HG03520 (cell line): Measurements from ENCODE around the gene CHPF2.

Source experiments
- ATAC-seq: cut with Tn5 transposase; IDR thresholded peaks from one replicate; pipeline ENCODE4 v1.9.1; 2021; ENCODE audit warnings: mild to moderate bottlenecking, moderate library complexity; ENCODE audit not compliant: unreplicated experiment

Gene CHPF2

DNA sequence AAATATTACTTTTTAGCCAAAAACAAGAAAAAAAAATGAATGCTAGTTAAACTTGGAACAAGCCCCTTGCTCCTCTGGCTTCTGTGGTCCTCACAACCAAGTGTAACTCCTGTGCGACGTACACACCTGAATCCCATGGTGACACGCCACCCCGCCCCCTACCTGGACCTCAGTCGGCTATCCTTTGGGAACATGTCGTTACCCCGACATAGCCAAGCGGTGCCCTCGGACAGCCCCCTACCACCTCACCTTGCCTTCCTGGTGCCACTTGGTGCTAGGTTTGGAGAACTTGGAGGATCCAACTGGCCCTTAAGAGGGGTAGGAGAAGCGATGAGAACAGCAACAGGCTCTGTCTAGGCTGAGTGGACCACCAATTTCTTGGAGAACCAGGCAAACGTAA lies 28.2 kb downstream of the CHPF2 start:
- ATAC-seq, result no peak

DNA sequence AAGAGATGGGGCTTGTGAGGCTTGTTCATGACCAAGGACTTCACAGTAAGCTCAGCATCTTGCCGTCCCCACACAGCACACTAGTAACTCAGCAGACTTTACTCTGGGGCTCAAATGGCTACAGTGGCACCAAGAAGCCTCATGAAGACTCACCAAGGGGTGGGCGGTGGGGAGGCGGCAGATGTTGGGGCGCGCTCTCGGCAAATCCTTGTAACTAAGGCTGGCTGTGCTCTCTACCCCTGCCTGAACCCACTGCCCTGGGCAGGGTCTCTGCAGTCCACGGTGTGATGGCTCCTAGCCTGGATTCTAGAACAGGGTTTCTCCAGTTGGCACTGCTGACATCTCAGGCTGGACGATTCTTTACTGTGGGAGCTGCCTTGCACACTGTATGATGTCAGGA lies 28.6 kb downstream of the CHPF2 start:
- ATAC-seq, result no peak

DNA sequence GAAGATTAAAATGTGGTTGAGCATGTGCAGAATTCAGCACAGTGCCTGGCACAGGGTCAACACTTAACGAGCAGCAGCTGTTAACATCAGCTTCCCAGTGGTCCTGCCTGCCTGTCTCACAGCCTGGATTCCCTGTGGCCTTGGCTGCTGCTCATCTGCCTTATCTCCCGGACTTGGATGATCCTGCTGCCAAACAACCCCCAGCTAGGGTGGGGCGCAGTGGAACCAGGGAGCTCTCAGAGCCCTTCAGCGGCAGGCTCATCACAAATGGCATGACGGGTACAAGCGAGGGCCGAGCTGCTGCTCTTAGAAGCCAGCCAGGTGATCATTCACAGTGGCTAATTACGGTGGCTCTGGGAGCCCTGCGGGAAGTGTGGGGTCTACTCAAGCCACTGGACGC lies 29.2 kb downstream of the CHPF2 start:
- no peak for ATAC-seq

DNA sequence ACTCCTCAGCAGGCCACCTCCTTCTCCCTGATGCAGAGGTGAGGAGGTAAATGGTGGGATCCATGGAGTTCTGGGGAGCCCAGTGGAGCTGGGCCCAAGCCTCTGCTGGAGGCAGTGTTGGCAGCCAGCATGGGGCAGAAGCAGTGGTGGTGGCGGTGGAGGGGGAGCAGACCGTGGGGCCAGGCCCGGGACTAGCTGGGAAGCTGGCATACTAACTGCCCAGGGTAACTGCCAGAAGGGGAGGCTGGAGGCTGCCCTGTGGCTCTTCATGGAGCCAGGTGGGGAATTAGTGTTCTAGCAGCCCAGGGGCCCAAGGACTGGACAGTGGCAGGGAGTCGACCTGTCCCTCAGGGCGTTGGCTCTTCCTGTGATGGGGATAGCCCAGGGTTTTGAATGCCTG lies 32.3 kb downstream of the CHPF2 start:
- no peak for ATAC-seq

DNA sequence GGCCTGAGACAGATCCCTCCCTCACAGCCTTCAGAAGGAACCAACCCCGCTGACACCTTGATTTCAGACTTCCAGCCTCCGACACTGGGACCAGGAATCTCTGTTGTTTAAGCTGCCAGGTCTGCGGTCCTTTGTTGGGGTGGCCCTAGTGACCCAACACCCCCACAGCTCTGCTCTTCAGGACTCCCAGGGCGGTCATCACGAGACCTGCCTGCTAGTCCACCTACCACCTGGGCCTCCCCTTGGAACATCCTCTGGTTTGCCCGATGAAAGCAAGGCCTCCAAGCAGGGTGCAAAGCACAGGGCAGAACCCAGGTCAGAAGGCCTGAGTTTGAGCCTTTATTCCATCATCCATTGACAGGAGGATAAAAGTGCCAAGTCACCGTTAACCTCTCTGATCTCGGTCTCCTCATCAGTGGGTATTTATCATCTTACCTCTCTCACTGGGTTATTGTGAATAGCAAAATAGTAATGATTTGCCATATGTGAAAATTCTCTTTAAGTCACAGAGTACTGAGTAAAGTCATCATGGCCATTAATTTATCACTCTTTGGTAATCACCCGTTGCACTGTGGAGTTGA lies 33.2 kb downstream of the CHPF2 start:
- no peak for ATAC-seq

DNA sequence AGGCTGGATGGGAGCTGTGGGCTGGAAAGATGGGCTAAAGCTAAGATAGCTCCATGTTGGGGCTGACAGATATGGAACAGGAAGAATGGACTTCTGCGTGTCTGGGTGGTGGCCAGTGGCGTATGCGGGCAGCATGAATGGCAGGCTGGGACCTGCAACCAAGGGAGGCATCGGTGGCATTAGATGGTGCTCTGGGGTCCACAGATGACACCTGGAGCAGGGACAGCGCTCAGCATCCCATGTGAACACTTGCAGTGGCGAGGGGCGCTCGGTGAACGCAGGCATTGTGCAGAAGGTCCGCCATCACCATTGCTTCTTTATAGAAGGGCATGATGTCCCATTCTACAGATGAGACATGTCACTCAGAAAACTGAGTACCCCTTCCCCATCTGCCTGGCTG lies 37.2 kb downstream of the CHPF2 start:
- no peak for ATAC-seq

DNA sequence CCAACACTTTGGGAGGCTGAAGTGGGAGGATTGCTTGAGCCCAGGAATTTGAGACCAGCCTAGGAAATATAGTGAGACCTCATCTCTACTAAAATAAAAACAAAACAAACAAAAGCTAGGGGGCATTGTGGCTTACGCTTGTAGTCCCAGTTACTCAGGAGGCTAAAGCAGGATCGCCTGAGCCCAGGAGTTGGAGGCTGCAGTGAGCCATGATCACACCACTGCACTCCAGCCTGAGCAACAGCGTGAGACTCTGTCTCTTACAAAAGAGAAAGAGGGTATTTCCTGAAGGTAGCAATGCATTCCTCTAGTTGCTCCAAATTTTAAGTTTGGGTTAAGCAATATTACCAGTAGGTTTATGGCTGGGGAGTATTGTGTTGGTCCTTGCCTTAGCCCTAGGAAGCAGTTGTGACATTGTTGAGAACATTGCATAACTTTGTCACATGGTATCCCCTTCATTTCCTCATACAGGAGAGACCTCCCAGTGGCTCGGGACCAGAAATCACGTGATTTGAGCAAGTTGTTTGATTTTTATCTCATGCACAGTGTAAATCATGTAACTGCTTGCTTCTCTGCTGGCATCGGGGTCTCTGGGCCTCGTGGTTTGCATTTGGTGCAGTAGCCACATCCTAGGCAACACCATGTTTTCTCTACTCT lies 39.5 kb downstream of the CHPF2 start:
- no peak for ATAC-seq

DNA sequence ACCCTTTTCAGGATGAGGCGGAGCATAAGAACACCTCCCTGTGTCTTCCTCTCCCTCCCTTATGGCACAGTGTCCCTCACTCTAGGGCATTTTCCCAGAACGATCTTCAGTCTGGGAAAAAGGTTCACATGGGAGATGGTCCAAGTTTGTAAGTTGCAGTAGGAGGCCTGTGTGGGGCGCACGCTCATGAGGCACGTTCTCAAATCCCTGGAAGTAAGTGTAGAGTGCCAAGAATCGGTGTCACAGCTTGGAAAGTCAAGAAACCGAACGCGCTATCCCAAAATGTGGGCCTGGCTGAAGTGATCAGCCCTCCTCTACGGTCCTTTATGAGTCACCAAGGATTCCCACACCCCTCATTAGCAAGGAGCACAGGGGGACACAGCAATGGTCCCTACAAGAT lies 40.1 kb downstream of the CHPF2 start:
- no peak for ATAC-seq

DNA sequence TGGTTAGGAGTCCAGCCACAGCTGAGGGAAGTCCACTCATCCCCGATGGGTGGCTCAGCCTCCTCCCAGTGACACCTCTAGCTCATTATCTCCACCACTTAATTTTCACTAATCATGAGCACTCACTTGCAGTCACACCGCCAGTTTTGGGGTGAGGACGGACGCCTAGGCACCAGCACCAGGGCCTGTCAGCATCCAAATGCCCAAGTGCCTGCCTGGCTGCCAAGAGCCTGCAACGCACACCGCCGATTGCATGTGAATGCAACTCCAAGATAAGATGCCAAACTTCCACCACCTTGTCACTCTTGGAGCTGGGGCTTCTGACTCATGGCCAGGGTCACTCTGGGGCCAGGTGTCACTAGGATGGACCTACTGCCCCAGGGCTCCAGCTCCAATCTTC lies 40.6 kb downstream of the CHPF2 start:
- no peak for ATAC-seq

DNA sequence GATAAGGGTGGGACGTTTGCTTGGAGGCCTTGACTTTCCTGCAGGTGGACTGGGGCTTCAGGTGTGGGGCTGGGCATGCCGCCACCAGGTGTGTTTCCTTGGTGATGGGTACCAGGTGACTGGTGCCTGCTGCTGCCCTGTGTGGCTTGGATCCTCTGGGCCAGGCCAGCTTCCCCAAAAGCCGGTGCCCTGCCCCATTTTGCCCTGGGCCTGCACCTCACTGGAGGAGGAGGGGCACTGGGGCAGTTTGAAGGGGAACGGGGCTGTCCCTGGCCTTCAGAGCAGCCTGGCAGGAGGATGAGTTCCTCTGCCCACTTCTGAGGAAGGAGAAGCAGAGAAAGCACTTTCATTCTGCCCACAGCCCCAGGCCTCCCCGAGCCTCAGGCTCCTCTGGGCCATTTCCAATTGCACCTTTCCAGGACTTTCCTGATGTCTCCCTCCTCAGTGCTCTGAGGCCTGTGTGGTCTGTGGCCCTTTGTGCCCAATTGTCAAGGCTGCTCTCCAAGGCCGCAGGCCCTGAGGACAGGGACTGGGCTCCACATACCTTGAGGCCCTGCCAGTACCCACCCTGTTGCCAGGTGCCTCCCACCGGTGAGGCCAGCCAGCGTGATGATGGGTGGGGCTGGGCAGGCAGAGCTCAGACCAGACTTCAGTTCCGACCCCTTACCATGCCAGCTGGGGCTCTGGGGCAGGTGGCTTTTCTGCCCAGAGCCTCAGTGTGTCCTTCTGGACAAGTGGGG lies 41.5 kb downstream of the CHPF2 start:
- ATAC-seq, result no peak

DNA sequence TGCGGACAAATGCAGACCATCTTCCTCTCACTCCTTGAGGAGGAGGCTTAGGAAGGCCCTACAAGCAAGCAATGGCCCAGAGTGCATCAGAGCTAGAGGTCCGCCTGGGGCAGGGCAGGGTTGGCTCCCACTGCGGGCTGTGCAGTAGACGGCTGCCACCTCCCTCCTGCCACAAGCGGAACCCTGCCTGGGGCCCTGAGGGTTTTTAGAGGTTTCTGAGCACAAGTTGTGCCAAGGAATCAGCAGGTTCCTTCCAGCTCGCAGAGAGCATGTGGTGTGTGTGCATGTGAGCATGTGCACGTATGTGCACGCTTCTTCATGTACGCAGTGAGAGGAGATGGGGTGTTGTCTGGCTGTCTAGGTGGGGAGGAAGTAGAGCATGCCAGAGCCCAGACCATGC lies 42.1 kb downstream of the CHPF2 start:
- no peak for ATAC-seq

DNA sequence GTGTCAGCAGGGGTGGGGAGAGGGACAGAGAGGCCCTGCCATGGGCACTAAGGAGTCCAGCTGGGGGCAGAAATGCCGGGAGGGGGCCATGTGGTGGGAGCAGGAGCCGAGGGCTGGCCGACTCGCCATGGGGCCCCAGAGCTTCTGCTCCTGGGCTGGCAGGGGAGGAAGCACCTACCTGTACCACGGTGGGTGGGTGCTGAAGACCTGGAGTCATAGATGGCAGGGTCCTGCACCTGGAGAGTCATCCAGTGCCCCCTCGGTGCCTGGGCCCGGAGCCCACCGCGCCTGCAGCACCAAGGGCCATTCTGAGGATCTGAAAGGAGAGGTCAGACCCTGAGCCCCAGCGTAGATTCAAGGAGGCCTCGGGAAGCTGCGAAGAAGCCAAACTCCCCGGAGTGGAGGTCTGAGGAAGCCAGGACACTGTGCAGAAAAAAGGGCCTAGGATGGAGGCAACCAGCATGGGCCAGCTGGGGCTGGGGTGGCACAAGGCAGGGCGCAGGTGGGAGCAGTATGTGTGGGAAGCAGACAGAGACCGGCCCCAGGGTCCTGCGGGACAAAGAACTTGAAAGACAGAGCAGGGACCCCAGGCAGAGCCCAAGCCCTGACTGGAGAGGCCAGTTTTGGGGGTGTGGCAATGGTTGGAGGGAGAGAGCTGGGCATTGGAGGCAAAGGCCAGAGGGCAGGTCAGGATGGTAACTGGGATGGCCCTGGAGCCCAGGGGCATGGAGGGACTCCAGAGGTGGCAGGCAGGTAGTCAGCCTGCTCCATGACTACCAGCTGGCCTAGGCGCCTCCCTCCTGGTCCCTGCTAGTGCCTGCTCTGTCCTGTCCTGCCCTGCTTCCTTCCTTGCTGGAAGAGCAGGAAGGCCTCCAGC lies 42.9 kb downstream of the CHPF2 start:
- ATAC-seq, result no peak

DNA sequence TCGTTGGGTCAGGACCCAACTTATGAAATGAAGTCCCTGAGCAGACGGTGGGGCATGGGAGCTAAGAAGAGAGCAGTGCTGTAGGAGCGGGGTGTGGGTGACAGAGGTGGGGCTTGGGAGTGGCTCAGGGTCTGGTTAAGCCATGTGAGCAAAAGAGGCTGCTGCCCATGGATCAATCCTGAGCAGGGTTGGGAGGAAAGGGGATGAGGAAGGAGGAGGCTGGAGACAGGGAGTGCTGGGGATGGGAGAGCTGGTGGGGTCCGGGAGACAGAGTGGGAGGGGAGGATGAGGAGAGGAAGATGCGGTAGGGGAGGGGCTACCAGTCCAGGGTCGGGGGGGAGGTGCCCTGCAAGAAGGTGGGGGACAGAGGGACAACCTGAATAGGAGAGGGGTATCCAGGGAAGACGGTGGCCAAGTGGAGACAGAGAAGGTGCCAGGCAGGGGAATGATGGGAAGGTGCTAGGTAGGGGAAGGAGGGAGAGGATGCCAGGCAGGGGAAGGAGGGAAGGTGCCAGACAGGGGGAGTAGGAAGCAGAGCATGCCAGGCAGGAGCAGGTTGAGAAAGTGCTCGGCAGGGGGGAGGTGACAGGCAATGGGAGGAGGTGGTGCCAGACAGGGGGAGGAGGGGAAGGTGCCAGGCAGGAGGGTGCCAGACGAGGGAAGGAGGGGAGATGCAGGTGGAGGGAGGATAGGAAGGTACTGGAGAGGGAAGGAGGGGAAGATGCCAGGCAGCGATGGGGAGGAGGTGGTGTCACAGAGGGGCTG lies 43.7 kb downstream of the CHPF2 start:
- no peak for ATAC-seq

DNA sequence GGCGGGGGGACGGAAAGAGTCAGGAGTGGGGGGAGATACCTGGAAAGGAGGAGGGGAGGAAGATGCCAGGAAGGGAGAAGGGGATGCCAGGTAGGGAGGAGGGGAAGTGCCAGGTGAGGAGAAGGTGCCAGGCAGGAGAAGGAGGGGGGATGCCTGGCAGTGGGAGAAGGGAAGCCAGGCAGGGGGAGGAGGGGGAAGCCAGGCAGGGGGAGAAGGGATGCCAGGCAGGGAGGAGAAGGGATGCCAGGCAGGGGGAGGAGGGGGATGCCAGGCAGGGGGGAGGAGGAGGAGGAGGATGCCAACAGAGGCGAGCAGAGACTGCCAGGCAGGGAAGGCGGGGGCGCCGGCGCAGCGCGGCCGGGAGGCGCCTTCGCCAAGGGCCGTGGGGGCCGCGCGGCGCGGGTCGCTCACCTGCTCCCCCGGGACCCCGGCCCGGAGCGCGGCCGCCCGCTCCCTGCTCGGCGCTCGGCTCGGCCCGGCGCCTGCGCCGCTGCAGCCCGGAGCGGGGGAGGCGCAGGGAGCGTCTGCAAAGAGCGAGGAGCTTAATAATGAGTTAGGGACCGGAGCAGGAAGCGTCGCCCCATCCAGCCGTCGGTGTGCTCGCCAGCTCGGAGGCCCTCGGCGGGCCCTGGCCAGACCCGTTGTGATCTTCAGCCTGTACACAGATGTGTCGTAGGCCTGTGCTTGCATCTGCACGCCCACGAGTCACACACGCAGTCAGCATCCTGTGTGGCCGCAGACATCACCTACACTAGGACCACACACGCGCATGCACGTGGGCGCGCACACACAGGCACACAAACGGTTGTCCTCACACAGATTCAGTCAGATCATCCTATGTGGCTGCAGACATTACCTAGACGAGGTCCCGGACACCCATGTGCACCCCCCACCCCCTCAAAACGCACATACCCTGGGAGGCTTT lies 44.6 kb downstream of the CHPF2 start:
- ATAC-seq, result peak; percentile 46

DNA sequence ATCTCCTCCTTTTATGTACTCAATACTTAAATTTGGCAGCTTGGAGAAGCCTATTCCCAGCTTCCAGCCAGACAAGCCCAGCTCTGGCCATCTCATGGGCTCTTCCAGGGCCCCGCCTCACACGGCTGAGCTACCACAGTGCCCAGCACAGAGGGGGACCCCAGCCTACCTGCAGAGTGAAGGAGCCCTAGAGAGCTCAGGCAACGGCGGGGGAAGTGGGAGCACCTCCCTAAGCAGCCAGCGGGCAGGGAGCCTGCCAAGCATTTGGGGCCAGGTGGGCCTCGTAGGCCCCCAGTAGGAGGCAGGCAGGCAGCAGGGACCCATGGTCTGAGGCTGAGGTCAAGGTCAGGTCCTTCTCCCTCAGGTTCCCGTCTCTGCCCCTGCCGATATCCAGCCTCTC lies 45.3 kb downstream of the CHPF2 start:
- ATAC-seq, result no peak

DNA sequence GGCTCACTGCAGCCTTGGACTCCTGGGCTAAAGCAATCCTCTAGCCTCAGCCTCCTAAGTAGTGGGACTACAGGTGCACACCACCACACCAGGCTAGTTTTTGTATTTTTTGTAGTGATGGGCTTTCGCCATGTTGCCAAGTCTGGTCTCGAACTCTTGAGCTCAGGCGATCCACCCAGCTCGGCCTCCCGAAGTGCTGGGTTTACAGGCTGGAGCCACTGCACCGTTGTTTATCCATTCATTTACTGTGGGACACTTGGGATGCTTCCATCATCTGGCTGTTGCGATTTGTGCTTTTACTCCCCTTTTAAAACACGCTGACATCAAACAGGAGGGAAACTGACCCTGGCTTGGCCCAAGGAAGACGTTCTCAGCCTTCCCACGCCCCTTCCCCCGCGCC lies 46.7 kb downstream of the CHPF2 start:
- ATAC-seq, result no peak

DNA sequence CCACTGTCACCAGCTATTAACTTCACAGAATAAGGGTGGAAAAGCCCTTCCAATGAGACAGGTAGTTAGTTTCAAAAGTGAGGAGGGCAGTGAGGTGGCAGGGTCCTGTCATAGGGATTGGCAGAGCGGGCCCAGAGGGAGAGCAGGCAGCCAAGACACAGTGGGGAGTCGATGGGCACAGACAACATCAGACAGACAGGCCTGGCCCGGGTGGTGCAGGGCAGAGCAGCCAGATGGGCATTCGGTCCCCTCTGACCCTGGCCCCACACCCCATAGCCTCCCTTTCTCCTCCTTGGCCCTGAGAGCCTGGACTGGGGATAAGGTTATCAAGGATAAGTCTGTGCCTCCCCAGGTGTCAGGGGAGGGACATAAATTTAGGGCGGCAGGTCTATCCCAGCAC lies 47.6 kb downstream of the CHPF2 start:
- no peak for ATAC-seq

DNA sequence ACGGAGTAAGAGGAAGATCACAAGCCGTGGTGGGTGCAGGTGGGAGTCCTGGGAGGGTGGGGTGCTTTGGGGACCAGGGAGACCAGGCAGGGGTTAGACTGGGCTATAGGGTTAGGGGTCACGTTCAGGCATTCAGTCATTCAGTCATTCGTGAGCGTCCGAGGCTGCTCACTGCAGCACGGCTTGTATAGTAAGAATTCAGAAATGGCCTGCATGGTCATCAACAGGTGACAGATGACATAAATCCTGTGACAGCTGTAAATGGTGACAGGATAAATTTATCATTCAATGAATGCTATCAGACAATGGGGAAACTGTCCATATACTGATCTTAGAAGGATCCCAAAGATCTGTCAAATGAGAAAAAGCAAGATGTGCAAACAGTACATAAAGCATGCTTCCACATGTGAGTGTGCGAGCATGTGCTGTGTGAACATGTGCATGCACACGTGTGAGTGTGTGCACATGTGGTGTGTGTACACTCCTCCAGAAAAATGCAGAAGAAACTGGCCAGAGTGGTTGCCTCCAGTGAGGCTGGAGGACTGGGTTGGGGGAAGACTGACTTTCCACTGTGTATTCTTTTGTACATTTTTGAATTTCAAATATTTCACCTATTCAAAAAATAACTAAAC lies 48.2 kb downstream of the CHPF2 start:
- no peak for ATAC-seq

DNA sequence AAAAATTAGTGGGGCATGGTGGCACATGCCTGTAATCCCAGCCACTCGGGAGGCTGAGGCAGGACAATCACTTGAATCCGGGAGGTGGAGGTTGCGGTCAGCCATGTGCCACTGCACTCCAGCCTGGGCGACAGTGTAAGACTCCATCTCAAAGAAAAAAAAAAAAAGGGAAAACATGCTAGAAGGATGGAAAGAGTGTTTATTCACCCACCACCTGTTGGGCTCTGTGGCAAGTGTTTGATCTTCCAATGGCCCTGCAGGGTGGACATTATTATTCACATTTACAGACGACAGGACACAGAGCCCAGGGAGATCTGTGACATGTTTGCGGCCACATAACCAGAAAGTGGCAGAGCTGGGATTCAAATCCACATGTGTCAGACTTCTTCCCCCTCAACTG lies 49.4 kb downstream of the CHPF2 start:
- ATAC-seq, result no peak
